Lower lobe of right lung (tissue), 2 donors: ENCODE measurements around the gene WFDC12. TPM values are rescaled to one million over a fixed set of nuclear protein-coding genes. Genes with fewer than 3 reads are reported as not detected.

Source experiments
- ATAC-seq, 2 donors: fragments of 200-7000 bp; cut with Tn5 transposase; one replicate each; pipeline ENCODE4 v1.9.1; 2020 to 2022; ENCODE audit warnings: mild to moderate bottlenecking in 2 of 2, moderate library complexity in 2 of 2
- DNase-seq: peaks from one replicate; pipeline ENCODE4 v3.0.0-alpha.2; 2020
- H3K27ac ChIP-seq: fragments of 200-600 bp; one replicate; pipeline ENCODE4 v1.8.0; 2022
- H3K27me3 ChIP-seq: fragments of 200-600 bp; one replicate; pipeline ENCODE4 v1.8.0; 2022; ENCODE audit warnings: low read depth
- H3K36me3 ChIP-seq: fragments of 200-600 bp; one replicate; pipeline ENCODE4 v1.8.0; 2022; ENCODE audit warnings: mild to moderate bottlenecking
- H3K4me1 ChIP-seq: fragments of 200-600 bp; one replicate; pipeline ENCODE4 v1.8.0; 2022
- H3K4me3 ChIP-seq: fragments of 200-600 bp; one replicate; pipeline ENCODE4 v1.8.0; 2022; ENCODE audit warnings: mild to moderate bottlenecking
- H3K9me3 ChIP-seq: fragments of 200-600 bp; one replicate; pipeline ENCODE4 v1.8.0; 2022
- CTCF ChIP-seq: fragments of 200-600 bp; IDR thresholded peaks from one replicate; pipeline ENCODE4 v1.8.0; 2022; ENCODE audit warnings: antibody characterized with exemption, mild to moderate bottlenecking
- intact Hi-C: fragments of 100-400 bp; cut with DNase I; formaldehyde crosslinking; loops from one replicate; pipeline ENCODE4 v1.11.0; 2022
- total RNA-seq: library from RNA; stranded (reverse); fragmentation: NEBNext Ultra II Directional; extraction: Animal tissue kit (Norgen Biotek cat#: 25700); gene quantifications from one replicate; pipeline ENCODE4 v1.2.1, GENCODE V29; 2021
- donor health status: DM: no; HTN: yes; CAD: no; lungs with severe emphysema.

Gene WFDC12
- total RNA-seq, 1 donor from 2014 or later = 3.9 TPM

- intact Hi-C loops = no loop called here
- Histone ChIP-seq H3K4me1 (no peaks in the 10 kb centered on the region), H3K9me3 (no peaks in the 10 kb centered on the region), H3K4me3 (no peak overlapping the region), H3K27ac (no peak overlapping the region), H3K36me3 (no peaks in the 10 kb centered on the region), H3K27me3 (no peaks in the 10 kb centered on the region)
- ATAC-seq = no peak
- no peak for DNase-seq
- TF ChIP-seq CTCF = no peak
Measured at GRCh38 chr20:45121388-45121787, 2.9 kb downstream of the WFDC12 start.

- no peak overlapping the region for H3K4me3 ChIP-seq
- H3K27me3 ChIP-seq = no peaks in the 10 kb centered on the region
- no peak for DNase-seq
- TF ChIP-seq CTCF = no peak
- intact Hi-C loops = no loop called here
- H3K27ac ChIP-seq = no peak overlapping the region
- H3K9me3 ChIP-seq = no peaks in the 10 kb centered on the region
- no peaks in the 10 kb centered on the region for H3K4me1 ChIP-seq
- H3K36me3 ChIP-seq = no peaks in the 10 kb centered on the region
- ATAC-seq = no peak
Measured at GRCh38 chr20:45119556-45120266, 4.6 kb downstream of the WFDC12 start.

- intact Hi-C loops = no loop called here
- no peak for TF ChIP-seq CTCF
- Histone ChIP-seq H3K4me1 (no peaks in the 10 kb centered on the region), H3K36me3 (no peaks in the 10 kb centered on the region), H3K27me3 (no peaks in the 10 kb centered on the region), H3K4me3 (no peak overlapping the region), H3K9me3 (no peaks in the 10 kb centered on the region), H3K27ac (no peak overlapping the region)
- no peak for DNase-seq
- ATAC-seq = no peak
Measured at GRCh38 chr20:45118028-45118427, 6.2 kb downstream of the WFDC12 start.

GRCh38 chr20:45117581-45117980 lies 6.7 kb downstream of the WFDC12 start:
- Histone ChIP-seq H3K4me3 (no peak overlapping the region), H3K36me3 (no peaks in the 10 kb centered on the region), H3K27me3 (no peaks in the 10 kb centered on the region), H3K27ac (no peak overlapping the region), H3K4me1 (no peaks in the 10 kb centered on the region), H3K9me3 (no peaks in the 10 kb centered on the region)
- DNase-seq (no peak), ATAC-seq (peak; percentile 64 to 79)
- intact Hi-C loops = no loop called here
- TF ChIP-seq CTCF = no peak

GRCh38 chr20:45115829-45116228 lies 8.4 kb downstream of the WFDC12 start:
- Histone ChIP-seq H3K27me3 (no peaks in the 10 kb centered on the region), H3K9me3 (no peaks in the 10 kb centered on the region)
- intact Hi-C loops = no loop called here

More at GRCh38 chr20:45115829-45116228, 8.4 kb downstream of the WFDC12 start:
- no peak overlapping the region for H3K27ac ChIP-seq
- H3K4me3 ChIP-seq = no peak overlapping the region
- H3K36me3 ChIP-seq = no peaks in the 10 kb centered on the region
- no peak for TF ChIP-seq CTCF
- H3K4me1 ChIP-seq = no peaks in the 10 kb centered on the region
- ATAC-seq (no peak), DNase-seq (no peak)
